GM21381 (cell line): Measurements from ENCODE around the gene KAT6B.

Experiments
- ATAC-seq: cut with Tn5 transposase; IDR thresholded peaks from one replicate; pipeline ENCODE4 v1.9.1; 2021; ENCODE audit warnings: mild to moderate bottlenecking, moderate library complexity; ENCODE audit not compliant: unreplicated experiment

The KAT6B gene

GRCh38 chr10:74977913-74978847 lies 151.8 kb downstream of the KAT6B start:
- ATAC-seq: peak; percentile 83

GRCh38 chr10:74981831-74982633 lies 155.6 kb downstream of the KAT6B start:
- ATAC-seq: no peak

GRCh38 chr10:74982634-74982982 lies 156.2 kb downstream of the KAT6B start:
- no peak for ATAC-seq

GRCh38 chr10:74983383-74983782 lies 157.0 kb downstream of the KAT6B start:
- ATAC-seq: no peak

- ATAC-seq: no peak
Observed at GRCh38 chr10:74987339-74988053, 161.1 kb downstream of the KAT6B start.

- ATAC-seq: no peak
Observed at GRCh38 chr10:74988054-74988775, 161.8 kb downstream of the KAT6B start.

- ATAC-seq: no peak
Observed at GRCh38 chr10:74988832-74989561, 162.6 kb downstream of the KAT6B start.

GRCh38 chr10:74991435-74991834 lies 165.0 kb downstream of the KAT6B start:
- ATAC-seq: no peak

GRCh38 chr10:74992068-74992467 lies 165.7 kb downstream of the KAT6B start:
- no peak for ATAC-seq

- ATAC-seq: no peak
Observed at GRCh38 chr10:74993649-74994048, 167.2 kb downstream of the KAT6B start.

GRCh38 chr10:74994854-74995253 lies 168.5 kb downstream of the KAT6B start:
- ATAC-seq: peak; percentile 60

- ATAC-seq: no peak
Observed at GRCh38 chr10:74995806-74996205, 169.4 kb downstream of the KAT6B start.

GRCh38 chr10:74997163-74997562 lies 170.8 kb downstream of the KAT6B start:
- no peak for ATAC-seq

GRCh38 chr10:75000748-75001321 lies 174.4 kb downstream of the KAT6B start:
- ATAC-seq: peak; percentile 74

- ATAC-seq: no peak
Observed at GRCh38 chr10:75001715-75002350, 175.4 kb downstream of the KAT6B start.

- no peak for ATAC-seq
Observed at GRCh38 chr10:75002351-75002725, 175.9 kb downstream of the KAT6B start.

- ATAC-seq: no peak
Observed at GRCh38 chr10:75002967-75003594, 176.7 kb downstream of the KAT6B start.

GRCh38 chr10:75003891-75004290 lies 177.5 kb downstream of the KAT6B start:
- no peak for ATAC-seq

- no peak for ATAC-seq
Observed at GRCh38 chr10:75007646-75008045, 181.2 kb downstream of the KAT6B start.
